Measurements from ENCODE around the gene CLSTN1. TPM values are rescaled to one million over a fixed set of nuclear protein-coding genes. Genes with fewer than 3 reads are reported as not detected.

The CLSTN1 gene
- total and polyA plus RNA-seq, 2 of the 13 experiments (the other 11 are each of a cell fraction or from before 2014, with no cell fraction given): 19.7 to 29.8 TPM

GRCh38 chr1:9787702-9788101 lies 36.1 kb downstream of the CLSTN1 start:
- ChIA-PET CTCF (ENCODE audit: low intra/inter-chr PET ratio, low total read pairs) (no interaction called here), POLR2A (no interaction called here)
- ATAC-seq (no peak), FAIRE-seq (no peak), DNase-seq (ENCODE audit: low spot score) (no peak)
- 0 out of 2 replicates have a peak, but pooled peaks cover 6% of the 10 kb centered on the region for H4K20me1 ChIP-seq (ENCODE audit: insufficient read depth, low read length)
- H3K9me3 ChIP-seq (ENCODE audit: low read length): no peaks in the 10 kb centered on the region
- H3K4me3 ChIP-seq (replicated peaks in 1 of 3; ENCODE audit: insufficient read depth in 1 of 3, low read depth in 2 of 3, low read length in 3 of 3): no peak overlapping the region
- no TSS peak for BruUV-seq (replicated peaks)
- H3K79me2 ChIP-seq (ENCODE audit: insufficient read depth, low read length): peaks cover 25% of the 10 kb centered on the region
- 98% methylated on average over 8 of the region's 8 CpGs for WGBS (ENCODE audit: low lambda C conversion rate)
- H3K4me2 ChIP-seq (ENCODE audit: low read depth, low read length): no peak overlapping the region
- H2AFZ ChIP-seq (ENCODE audit: low read length): no peak overlapping the region
- no peak overlapping the region for H3K9ac ChIP-seq (ENCODE audit: insufficient read depth, low read depth, low read length)
- intact Hi-C loops (cut with micrococcal nuclease; ENCODE audit: unreplicated experiment) (no loop called here), in situ Hi-C loops (cut with HindIII; ENCODE audit: extremely low pct_ligation_motif_present, low pct_unique_long_range_greater_than_20kb) (loop anchor here (5.0 kb wide), 1 partner anchor 80 kb away; no protein-coding TSS in a partner anchor)
- TF ChIP-seq KDM3A (CRISPR knock-in tag; IDR thresholded peaks at IDR 0.05; ENCODE audit: low read depth) (no peak), SIX1 (CRISPR knock-in tag; IDR thresholded peaks at IDR 0.05; ENCODE audit: borderline replicate concordance) (no peak), ZNF33B (CRISPR knock-in tag; IDR thresholded peaks at IDR 0.05) (no peak), ELF4 (CRISPR knock-in tag; IDR thresholded peaks at IDR 0.05; ENCODE audit: borderline replicate concordance) (no peak), NFATC3 (CRISPR knock-in tag; IDR thresholded peaks at IDR 0.05) (no peak), POLR2AphosphoS2 (IDR thresholded peaks at IDR 0.05; ENCODE audit: low read depth, low read length) (no peak), ZNF816 (CRISPR knock-in tag; IDR thresholded peaks at IDR 0.05; ENCODE audit: borderline replicate concordance) (no peak), SKI (IDR thresholded peaks at IDR 0.05; ENCODE audit: partially characterized antibody) (no peak), ZBTB37 (CRISPR knock-in tag; IDR thresholded peaks at IDR 0.05) (no peak), ZNF530 (CRISPR knock-in tag; IDR thresholded peaks at IDR 0.05; ENCODE audit: low read depth) (no peak), ZNF484 (CRISPR knock-in tag; IDR thresholded peaks at IDR 0.05; ENCODE audit: borderline replicate concordance, low read depth) (no peak), ARNTL (CRISPR knock-in tag; IDR thresholded peaks at IDR 0.05) (no peak), CHD4 (IDR thresholded peaks at IDR 0.05; ENCODE audit: borderline replicate concordance, low read length) (no peak), ZNF800 (CRISPR knock-in tag; IDR thresholded peaks at IDR 0.05) (no peak), NR2F2 (IDR thresholded peaks at IDR 0.05; ENCODE audit: borderline replicate concordance, low read depth) (no peak), ZNF446 (CRISPR knock-in tag; IDR thresholded peaks at IDR 0.05) (no peak), HNF1A (IDR thresholded peaks at IDR 0.05; ENCODE audit: low read depth) (no peak), HNF1A (CRISPR knock-in tag; IDR thresholded peaks at IDR 0.05; ENCODE audit: borderline replicate concordance) (no peak)
- H3K36me3 ChIP-seq (replicated peaks in 1 of 2; ENCODE audit: control insufficient read depth in 1 of 2, insufficient read depth in 2 of 2, low read length in 2 of 2): no peaks in the 10 kb centered on the region
- H3K4me1 ChIP-seq (ENCODE audit: insufficient read depth, low read length): peaks cover 6% of the 10 kb centered on the region; the same call in 1 of the 2 replicates
- no peaks in the 10 kb centered on the region for H3K27me3 ChIP-seq (ENCODE audit: control insufficient read depth in 1 of 2, insufficient read depth in 2 of 2, low read length in 2 of 2)
- no peak overlapping the region for H3K27ac ChIP-seq (ENCODE audit: extremely low read length, insufficient read depth, low read length)

Data from HepG2 (cell line).